Left renal cortex interstitium (tissue), 4 donors: ENCODE results near the gene DSTYK. TPM values are rescaled to one million over a fixed set of nuclear protein-coding genes. Genes with fewer than 3 reads are reported as not detected.

Experiments used
- DNase-seq, 4 donors: peaks; one replicate each; pipeline ENCODE4 v3.0.0-alpha.2; 2013; ENCODE audit warnings: low read depth in 4 of 4, low spot score in 2 of 4, missing footprints in 1 of 4
- polyA plus RNA-seq, 4 donors: library from polyadenylated mRNA; unstranded; fragments of 120-200 nt; gene quantifications; one replicate each; pipeline ENCODE4 v1.2.1, GENCODE V29; 2013; ENCODE audit not compliant: insufficient read length in 4 of 4

DSTYK gene, protein sequence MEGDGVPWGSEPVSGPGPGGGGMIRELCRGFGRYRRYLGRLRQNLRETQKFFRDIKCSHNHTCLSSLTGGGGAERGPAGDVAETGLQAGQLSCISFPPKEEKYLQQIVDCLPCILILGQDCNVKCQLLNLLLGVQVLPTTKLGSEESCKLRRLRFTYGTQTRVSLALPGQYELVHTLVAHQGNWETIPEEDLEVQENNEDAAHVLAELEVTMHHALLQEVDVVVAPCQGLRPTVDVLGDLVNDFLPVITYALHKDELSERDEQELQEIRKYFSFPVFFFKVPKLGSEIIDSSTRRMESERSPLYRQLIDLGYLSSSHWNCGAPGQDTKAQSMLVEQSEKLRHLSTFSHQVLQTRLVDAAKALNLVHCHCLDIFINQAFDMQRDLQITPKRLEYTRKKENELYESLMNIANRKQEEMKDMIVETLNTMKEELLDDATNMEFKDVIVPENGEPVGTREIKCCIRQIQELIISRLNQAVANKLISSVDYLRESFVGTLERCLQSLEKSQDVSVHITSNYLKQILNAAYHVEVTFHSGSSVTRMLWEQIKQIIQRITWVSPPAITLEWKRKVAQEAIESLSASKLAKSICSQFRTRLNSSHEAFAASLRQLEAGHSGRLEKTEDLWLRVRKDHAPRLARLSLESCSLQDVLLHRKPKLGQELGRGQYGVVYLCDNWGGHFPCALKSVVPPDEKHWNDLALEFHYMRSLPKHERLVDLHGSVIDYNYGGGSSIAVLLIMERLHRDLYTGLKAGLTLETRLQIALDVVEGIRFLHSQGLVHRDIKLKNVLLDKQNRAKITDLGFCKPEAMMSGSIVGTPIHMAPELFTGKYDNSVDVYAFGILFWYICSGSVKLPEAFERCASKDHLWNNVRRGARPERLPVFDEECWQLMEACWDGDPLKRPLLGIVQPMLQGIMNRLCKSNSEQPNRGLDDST
- 10 to 100 TPM; 16.3 to 19.9 (median 18.8) TPM for polyA plus RNA-seq

DNA sequence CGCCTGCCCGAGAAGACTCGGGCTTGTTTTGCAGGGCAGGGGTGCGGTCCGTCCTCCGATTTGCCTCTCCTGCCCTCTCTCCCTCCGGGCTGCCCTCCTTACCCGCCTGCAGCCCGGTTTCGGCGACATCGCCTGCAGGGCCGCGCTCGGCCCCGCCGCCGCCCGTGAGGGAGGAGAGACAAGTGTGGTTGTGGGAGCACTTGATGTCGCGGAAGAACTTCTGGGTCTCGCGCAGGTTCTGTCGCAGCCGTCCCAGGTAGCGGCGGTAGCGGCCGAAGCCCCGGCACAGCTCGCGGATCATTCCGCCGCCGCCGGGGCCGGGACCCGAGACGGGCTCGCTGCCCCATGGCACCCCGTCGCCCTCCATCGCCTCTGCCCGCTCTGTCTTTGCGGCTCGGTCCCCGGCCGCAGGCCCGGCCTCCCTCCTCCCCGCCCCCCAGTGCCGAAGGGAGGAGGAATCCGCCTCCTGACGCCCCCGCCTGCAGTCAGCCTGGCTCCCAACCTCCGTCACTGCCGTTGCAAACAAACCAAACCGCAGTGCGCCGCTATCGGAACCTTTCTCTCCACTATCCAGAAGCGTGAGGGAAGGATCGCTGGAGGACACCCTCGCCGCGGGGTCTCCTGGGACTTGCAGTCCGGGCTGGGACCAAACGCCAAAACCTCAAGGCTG lies at the start of gene DSTYK:
TSS of gene DSTYK (minus strand) at position 534 of the 670 bp plus-strand sequence. CDS start at position 367, 167 bp downstream.
- peak; percentile 90 to 92 (median 91) for DNase-seq

DNA sequence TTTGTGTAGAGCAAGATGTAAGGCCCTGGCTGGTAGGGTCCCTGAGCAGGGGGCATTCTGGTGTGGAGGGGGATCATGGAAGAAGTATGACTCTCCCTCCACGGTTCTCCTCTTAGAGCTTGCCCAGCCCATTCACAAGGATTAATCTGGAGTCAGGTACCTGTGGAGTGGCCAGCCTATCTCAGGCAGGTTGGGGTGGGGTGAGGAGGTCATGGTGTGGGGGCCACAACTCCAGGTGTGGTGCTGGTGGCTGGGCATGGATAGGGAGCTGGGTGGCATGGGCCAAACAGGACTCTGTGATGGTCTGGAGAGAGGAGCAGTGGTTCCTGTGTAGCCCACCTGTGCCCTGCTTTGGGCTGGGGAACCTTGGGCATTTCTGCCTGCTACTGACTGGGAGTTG lies 48.5 kb upstream of the DSTYK start:
- DNase-seq = no peak

DNA sequence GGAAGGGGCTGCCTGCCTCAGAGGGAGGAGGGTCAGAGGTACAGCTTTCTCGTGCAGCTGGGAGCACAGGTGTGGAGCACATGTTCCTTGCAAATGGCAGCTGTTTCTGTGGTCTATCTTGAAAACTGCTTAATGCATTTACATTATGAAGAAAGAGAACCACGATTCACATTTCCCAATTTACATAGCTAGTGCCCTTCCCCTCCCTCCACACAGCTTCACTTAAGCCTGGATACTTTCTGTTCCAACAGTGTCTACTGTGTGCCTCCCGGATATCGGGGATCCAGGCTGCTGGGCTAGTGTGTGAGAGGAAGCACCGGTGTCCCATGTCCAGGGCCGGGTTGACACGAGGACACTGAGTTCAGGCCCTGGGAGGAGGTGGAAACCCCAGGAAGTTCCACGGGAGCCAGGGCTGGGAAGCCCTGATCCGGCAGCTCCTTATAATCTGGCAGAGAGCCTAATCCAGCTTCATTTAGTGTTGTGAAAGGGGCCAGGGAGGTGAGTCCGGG lies 47.9 kb upstream of the DSTYK start:
- no peak for DNase-seq

DNA sequence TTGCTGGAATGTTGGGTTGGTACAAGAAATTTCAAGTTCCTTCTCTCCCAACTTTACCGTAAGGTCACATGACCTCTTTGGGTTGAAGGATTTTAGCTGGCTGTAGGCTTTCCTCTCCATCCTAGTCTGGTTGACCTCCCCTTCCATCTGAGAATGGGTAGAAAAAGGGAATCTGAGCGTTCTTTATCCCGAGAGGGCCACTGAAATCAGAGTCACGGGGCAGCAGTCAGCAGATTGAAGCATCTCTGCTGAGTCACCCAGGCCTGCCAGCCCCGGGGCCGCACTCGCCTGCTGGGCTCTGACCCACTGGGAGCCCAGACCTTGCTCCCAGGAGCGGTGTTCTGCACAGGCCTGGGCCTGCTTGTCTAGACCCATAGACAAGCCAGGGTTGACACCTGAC lies 47.2 kb upstream of the DSTYK start:
- no peak for DNase-seq

DNA sequence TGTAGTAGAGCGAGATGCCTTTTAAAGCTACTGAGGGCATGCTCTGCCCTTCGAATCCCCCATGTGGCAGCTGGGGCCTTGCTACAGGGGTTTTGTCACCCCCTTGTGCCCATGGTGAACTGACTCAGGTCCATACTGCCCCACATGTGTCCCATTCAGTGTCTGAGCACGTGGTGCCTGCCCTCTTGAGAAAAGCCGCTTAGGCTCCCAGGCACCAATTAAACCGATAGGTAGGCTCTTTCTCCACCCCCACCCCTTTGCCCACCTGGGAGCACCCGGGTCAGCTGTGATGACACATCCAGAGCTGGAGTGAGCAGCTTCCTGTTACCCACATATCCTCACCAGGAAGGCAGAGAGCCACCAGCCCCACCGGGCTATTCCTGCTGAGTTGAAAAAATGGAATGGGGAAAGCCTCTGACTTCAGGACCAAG lies 46.8 kb upstream of the DSTYK start:
- DNase-seq = no peak

DNA sequence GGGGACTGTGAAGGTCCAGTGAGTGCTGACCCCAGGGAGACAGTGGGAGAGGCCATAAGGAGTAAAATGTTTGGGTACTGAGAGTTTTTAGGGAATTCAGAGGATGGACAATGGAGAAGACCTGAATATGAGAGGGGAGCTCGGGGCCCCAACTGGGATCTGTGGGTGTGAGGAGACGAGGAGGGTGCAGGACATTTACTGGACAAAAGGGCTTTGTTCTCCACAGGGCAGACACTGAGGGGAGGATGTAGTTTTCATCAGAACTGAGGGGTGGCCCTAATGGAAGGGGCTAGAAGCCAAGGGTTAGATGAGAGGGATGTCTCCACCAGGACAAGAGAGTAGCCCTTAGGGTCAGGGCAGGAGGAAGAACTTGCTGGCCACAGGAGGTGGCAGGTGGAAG lies 46.2 kb upstream of the DSTYK start:
- no peak for DNase-seq

DNA sequence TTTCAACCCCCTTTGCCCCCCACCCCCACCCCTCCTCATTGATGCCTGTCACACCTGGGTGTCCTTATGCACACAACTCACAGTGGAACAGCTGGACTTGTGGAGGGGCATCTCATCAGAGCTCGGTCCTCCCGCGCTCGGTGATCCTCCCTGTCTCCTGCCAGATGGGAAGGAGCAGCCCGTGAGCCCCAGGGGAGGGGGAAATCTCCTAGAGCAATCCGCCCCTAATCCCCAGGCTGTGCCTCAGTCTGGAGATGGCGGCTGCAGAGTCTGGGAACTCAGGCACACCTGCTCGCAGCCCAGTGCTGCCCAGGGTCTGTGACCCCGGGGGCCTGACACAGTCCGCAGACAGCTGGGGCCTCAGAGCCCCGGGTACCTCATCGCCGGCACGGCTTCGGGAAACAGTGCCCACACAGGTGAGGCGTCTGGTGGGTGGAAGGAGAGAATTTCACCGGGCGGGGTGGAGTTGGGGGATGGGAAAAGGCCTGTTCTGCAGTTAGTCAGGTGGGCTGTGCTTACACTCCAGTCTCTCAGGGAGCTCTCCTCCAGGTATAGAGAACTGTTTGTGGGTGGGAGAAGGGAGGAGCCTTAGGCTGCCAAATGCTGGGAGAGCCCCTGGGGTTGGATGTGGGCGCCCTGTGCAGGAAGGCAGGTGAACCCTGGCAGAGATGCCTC lies 45.6 kb upstream of the DSTYK start:
- no peak for DNase-seq

DNA sequence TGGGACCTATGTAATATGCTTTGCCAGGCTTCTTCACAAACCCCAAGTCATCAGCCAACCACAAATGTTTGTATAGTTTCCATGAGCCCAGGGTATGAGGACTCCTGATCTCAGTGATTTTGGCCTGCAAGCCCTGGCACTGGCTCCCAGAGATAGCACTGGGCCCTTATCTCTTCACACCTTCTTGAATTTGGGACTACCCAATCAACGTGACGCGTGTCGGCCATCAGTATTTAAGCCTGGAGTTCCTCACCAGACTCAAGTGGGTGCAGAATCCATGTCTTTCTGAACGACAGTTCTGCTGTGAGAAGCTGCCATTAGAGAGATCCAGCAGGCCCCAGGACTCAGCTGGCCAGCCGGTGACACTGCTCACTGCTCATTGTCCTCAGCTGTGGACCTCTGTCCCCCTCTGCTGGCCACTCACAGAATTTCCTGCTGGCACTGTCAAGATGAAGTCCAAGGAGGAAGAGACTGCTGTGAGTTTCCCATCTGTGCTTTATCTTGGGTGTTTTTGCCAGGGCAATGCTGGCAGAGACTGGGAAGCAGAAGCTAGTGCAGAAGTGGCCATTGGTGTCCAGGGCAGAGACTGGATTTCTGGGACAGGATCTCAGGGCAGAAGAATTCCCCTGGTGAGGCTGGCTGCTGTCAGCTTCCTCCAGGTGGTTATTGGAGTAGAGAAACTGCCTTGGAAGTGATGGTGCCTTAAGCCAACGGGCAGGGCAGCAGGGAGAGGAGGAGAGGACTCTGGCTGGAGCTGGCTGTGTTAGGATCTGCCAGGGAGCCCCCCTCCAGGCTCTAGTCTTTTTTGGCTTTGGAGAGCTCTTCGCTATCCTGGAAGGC lies 44.7 kb upstream of the DSTYK start:
- peak in 3 of 4 donors; percentile 63 to 83 (median 73) for DNase-seq

DNA sequence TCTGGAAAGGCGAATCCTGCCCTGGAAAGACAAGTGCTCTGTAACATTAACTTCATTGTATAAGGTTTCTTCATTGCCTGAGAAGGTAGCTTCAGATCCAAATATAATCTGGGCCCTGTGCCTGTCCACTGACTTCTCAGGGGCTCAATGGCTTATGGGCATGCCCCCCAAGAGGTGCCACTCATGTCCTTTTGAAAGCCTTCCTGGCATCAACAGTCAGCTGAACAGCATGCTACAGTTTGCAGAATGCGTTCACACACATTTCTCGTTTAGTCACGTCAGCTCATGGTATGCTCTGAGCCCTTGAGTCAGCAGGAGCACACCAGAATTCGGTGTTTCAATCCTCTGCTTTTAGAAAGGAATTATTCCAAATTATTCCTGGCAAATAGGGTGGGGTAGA lies 40.1 kb upstream of the DSTYK start:
- no peak for DNase-seq

DNA sequence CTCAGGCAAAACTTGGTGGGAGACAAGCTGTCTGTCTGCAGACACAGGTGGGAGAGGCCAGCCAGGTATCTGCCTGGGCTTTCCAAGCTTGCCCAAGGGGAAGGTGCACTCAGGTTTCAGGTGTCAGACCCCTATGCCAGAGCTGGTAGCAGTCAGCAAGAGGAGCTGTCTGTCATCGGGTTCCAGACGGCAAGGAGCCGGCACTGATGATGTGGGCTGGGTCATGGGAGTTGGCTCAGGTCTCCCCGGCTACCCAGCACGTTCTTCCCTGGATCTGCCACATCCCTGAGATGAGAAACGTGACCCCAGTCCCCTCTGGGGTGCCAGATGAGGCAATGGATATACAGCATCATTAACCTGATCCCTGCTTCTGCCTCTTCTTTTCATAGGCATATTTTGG lies 39.2 kb upstream of the DSTYK start:
- DNase-seq = no peak

DNA sequence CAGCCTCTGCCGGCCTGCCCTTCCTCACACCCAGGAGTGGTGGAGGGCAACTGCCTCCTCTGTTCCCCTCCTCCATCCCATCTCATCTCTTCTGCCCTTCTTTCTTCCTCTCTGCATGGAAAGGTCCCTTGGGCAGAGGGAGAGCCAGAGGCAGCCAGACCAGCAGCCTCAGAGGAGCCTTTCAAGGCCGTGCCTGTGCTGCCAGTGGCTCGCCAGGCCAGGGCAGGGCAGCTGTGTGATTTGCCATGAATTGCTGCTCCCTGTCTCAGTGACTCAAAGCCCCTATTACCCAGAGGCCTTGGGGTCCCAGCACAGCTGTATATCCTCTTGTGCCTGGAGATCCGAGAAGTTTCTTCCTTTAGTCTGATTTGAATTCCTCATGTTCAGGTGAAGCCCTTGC lies 38.1 kb upstream of the DSTYK start:
- DNase-seq = no peak

DNA sequence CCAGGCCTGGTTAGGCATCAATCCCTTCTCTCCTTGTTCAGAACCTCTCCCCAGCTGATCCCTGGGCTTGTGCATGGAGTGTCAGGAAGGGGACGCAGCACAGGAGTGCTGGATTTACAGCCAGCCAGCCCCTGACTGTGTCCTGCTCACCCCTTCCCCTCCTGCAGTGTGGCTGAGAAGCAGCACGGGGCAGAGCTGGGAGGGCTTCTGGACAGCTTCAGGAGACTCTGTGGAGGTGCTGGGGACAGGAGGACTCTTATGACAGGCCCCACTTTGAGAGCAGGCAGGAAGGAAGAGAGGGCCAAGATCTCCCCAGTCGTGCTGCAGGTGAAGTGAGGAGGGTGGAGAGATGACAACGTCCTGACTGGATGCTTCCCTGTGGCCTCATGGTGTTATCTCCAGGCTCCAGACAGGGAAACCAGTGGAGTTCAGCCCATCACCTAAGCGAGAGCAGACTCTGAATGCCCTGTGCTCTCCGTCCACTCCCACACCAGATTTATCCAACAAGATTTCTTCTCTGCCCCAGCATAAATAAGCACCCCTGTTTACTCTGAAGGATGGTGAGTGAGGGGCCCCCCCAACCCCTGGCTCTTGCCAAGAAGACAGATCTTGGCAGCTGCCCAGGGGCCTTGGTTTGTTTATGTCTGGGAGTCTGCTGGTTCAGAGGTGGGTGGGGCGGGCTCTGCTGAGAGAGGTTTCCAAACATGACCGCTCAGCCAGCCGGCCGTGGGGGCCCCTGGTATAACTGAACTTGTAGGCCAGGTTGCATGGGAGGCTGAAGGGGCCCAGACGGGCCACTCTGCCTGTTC lies 37.5 kb upstream of the DSTYK start:
- no peak for DNase-seq

DNA sequence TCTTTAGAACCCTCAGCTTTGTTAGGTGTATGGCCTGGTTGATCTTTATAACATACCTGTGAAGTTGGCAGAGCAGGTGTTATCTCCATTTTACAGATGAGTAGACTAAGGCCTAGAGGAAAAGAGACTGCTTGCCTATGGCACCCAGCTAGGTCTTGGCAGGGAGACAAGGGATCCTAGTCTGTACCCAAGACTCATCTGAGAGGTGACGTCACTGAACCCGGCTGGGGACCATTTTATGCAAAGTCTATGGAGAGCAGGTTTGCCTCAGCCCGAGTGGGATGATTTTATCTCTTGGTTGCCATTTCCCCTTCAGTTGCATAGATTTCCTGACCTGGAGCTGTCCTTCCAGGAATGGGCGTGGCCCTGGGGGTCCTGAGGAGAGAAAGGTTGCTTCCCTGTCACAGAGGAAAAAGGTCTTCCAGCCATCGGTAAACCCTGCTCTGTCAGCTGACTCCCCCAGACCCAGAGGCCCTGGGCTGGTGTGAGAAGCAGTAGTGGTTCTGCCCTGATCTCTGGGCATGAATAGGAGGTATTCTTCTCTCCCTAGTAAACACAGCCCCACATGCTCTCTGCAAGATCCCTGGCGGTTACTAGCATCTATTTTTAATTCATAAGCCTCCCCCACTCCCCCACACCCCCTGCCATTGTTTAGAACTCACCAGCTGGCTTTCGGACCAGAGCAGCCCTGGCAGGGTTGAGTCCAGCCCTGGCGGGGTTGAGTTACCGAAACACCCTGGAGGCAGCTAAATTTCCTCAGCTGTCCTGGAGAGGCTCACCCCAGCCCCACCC lies 35.8 kb upstream of the DSTYK start:
- no peak for DNase-seq

DNA sequence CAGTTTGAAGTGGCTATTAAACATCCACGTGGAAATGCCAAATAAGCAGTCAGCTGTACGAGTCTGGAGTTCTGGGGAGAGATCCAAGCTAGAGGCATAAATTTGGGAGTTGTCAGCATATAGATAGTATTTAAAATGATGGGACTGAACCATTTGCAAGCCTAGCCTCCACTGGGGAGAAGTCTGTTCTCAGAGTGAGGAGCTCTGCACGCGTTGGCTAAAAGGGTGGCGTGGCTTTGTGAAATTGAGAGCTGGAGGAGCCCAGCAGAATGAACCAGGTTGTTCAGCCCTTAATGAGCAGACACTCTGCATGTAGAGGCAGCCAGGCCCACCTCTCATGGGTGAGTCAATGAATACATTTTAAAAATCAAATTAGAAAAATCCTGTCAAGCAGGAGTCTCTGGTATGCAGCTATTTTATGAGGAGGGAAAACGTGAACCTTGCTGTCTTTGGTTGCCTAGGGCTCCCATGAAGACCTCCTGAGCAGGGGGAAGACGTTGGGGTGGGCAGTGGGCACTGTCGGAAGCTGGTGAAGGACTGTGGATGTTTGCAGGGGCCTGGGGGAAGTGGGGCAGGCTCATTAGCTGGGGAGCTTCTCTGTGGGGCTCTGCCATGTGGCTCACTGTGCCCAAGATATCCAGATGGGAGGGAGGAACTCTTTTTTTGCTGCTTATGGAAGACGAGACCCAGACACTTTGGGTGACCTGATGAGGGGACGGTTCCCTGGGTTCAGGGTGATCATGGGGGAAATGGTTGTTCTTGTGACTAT lies 35.0 kb upstream of the DSTYK start:
- no peak for DNase-seq

DNA sequence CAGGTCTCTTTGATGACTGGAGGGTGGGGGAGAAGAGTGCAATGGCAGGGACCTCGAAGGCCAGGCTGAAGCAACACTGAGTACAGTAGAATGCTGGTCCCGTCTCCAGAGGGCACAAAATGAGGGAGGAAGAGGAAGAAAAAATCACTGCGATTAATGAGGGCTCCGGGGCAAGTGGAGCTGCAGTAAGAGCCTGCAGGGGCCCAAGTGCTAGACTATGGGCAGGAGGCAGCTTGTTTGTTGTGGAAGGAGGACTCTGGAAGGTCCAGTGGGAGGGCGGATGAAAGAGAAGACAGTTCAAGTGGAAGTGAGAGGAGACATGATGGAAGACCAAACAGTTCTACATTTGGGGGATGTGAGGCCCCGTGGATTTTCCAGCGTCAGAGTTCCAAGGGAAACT lies 33.6 kb upstream of the DSTYK start:
- no peak for DNase-seq

DNA sequence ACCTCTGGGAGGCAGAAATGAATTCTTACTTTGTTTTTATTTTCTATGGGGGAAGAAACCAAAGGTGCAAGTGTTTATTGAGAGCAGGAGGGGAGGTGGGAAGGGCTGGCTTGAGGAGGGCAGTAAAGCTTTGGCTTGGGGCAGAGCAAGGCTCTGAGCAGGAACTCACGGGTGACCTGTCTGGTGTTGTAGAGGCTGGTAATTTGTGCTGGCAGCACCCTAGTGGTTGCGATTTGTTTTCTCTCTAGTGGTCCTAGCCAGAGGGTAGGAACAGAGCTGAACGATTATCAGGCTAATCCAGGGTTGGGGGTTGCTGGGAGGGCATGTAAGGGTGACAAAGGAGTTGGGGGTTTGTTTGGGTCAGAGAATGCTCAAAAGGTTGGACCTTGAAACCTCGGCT lies 32.9 kb upstream of the DSTYK start:
- no peak for DNase-seq
